GM18502 (cell line): Measurements from ENCODE around the gene MARVELD3.
"Not testable (repeated sequence)": the region's sequence is repeated elsewhere in the genome, so short reads cannot be mapped to it uniquely, and the experiment has no call there.

Experiments
- ATAC-seq: cut with Tn5 transposase; IDR thresholded peaks from one replicate; pipeline ENCODE4 v1.9.1; 2021; ENCODE audit warnings: mild to moderate bottlenecking; ENCODE audit not compliant: unreplicated experiment, poor library complexity

MARVELD3 gene, protein sequence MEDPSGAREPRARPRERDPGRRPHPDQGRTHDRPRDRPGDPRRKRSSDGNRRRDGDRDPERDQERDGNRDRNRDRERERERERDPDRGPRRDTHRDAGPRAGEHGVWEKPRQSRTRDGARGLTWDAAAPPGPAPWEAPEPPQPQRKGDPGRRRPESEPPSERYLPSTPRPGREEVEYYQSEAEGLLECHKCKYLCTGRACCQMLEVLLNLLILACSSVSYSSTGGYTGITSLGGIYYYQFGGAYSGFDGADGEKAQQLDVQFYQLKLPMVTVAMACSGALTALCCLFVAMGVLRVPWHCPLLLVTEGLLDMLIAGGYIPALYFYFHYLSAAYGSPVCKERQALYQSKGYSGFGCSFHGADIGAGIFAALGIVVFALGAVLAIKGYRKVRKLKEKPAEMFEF

DNA sequence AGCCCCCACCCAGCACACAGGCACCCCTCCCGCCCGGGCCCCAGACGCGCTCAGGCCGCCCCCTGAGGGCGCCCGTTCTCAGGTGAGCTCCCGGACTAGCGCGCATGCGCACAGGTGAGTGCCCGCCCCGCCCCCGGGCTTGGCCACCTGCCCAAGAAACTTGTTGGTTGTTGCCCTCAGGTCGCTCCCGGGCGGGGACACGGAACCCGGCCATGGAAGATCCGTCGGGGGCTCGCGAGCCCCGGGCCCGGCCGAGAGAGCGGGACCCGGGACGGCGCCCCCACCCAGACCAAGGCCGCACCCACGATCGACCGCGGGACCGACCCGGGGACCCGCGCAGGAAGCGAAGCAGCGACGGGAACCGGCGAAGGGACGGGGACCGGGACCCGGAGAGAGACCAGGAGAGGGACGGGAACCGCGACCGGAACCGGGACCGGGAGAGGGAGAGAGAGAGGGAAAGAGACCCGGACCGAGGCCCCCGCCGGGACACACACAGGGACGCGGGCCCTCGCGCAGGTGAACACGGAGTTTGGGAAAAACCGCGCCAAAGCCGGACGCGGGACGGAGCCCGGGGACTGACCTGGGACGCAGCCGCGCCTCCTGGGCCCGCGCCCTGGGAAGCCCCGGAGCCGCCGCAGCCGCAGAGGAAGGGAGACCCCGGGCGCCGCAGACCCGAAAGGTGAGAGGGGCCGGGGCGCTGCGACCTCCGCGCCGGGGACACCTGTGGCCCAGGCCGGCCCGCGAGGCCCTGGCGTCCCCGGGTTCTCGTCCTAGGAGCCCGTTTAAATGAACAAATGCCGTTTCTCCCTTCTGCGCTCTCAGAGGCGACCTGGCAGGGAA is at the start of gene MARVELD3:
Gene MARVELD3 (plus strand): TSS at position 167 of the 840 bp plus-strand sequence. CDS start 46 bp downstream, at position 213.
- no peak for ATAC-seq

DNA sequence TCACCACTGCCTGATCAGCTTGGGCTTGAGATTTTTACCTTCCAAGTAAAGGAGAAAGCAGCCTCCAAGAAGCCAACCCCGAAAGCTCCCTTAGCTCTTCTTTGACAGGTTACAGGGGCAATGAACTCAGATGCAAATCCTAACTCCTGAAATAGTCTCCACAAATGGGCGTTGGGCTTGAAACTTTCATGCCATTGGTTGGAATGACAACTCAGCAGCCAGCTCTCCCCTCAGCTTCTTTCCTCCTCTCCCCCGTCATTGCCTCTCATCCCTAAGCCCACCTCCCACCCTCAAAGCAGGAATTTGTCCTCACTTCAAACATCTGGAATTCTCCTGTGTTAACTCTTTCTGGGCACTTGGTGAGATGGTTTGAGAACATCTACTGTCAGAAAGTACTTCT is 49.0 kb upstream of the MARVELD3 start, which contains the start of gene TAT:
Gene TAT (minus strand): TSS at position 122 of the 400 bp plus-strand sequence. CDS start 677 bp downstream, outside the sequence.
- no peak for ATAC-seq

DNA sequence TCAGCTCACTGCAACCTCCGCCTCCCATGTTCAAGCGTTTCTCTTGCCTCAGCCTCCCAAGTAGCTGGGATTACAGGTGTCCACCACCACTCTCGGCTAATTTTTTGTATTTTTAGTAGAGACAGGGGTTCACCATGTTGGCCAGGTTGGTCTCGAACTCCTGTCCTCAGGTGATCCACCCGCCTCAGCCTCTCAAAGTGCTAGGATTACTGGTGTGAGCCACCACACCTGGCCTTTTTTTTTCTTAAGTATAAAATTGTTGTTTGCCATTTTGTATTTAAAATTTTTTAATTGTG is 43.5 kb upstream of the MARVELD3 start:
- not testable (repeated sequence) for ATAC-seq

DNA sequence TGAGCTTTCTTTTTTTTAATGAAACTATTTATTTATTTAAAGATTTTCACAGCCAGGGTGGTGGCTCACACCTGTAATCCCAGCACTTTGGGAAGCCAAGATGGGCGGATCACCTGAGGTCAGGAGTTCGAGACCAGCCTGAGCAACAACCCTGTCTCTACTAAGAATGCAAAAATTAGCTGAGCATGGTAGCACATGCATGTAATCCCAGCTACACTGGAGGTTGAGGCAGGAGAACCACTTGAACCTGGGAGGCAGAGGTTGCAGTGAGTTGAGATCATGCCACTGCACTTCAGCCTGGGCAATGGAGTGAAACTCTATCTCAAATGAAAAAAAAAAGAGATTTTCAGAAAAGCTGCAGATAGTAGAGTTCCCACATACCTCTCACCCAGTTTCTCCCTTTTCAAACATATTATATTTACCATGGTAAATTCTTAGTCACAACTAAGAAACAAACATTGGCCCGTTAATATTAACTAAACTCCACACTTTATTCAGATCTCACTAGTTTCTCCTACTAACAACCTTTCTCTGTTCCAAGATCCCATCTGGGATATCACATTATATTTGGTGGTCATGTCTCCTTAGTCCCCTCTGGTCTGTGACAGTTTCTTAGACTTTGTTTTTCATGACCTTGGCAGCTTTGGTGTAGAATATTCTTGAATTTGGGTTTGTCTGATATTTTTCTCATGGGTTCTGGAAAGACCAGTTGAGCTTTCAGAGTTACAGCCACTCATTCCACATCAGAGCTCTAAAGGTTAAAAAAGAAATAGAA is 41.3 kb upstream of the MARVELD3 start:
- ATAC-seq = no peak

DNA sequence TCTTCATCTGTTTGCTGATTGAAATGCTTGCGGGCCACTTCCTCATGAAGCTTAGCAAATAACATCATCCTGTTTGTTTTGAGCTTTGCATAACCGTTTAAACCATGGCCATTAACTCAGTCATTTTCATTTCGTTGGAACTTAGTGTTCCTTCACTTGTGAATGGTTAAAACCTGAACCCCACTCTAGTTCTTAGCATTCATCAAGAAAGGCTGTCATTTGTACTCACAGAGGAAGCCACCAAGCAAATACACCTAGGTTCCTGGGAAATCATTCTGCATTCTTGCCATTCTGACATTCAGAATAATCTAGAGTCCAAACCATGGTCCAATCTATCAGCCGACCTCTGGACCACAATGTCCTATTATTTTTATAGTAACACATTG is 40.7 kb upstream of the MARVELD3 start:
- no peak for ATAC-seq

DNA sequence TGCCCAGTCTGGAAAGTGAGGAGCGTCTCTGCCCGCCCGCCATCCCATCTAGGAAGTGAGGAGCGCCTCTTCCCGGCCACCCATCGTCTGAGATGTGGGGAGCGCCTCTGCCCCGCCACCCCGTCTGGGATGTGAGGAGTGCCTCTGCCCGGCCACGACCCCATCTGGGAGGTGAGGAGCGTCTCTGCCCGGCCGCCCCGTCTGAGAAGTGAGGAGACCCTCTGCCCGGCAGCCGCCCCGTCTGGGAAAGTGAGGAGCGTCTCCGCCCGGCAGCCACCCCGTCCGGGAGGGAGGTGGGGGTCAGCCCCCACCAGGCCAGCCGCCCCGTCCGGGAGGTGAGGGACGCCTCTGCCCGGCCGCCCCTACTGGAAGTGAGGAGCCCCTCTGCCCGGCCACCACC is 36.6 kb upstream of the MARVELD3 start:
- ATAC-seq = not testable (repeated sequence)

DNA sequence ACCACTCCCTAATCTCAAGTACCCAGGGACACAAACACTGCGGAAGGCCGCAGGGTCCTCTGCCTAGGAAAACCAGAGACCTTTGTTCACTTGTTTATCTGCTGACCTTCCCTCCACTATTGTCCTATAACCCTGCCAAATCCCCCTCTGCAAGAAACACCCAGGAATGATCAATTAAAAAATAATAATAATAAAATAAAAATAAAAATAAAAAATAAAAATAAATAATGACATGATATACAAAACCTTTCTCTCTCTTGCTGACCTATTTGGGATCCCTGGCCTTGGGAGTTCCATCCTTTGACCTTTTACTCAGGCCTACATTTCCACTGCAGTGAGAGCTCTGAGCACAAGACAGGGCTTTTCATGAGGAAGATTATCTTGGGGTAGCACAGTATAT is 35.9 kb upstream of the MARVELD3 start:
- ATAC-seq = not testable (repeated sequence)

DNA sequence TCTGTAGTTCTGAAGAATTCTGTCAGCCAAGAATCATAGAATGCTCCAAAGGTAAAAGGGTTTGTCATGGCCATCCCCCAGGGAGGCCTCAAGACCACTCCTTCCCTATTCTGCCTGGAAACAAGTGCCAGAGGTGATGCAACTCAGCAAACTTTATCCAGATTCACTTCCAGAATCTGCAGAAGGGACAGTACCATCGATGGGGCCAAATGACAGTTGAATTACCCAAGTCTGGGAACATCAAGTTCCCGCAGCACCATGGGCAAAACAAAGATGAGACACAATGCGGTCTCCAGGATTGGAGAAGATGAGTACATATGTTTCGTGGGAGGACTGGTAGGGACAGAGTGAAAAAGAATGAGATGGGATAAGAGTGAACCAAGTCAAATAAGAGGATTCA is 35.4 kb upstream of the MARVELD3 start:
- ATAC-seq = no peak

DNA sequence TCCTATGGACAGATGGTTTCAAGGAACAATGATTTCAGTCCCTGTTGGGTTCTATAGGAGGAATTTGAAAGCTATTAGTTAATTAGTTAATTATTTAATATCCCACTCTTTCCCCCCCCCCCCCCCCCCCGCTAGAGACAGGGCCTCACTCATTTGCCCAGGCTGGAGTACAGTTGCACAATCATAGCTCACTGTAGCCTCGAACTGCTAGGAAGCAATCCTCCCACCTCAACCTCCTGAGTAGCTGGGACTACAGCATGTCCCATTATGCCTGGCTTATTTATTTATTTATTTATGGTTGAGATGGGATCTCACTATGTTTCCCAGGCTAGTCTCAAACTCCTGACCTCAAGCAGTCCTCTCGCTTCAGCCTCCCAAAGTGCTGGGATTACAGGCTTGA is 34.1 kb upstream of the MARVELD3 start:
- no peak for ATAC-seq

DNA sequence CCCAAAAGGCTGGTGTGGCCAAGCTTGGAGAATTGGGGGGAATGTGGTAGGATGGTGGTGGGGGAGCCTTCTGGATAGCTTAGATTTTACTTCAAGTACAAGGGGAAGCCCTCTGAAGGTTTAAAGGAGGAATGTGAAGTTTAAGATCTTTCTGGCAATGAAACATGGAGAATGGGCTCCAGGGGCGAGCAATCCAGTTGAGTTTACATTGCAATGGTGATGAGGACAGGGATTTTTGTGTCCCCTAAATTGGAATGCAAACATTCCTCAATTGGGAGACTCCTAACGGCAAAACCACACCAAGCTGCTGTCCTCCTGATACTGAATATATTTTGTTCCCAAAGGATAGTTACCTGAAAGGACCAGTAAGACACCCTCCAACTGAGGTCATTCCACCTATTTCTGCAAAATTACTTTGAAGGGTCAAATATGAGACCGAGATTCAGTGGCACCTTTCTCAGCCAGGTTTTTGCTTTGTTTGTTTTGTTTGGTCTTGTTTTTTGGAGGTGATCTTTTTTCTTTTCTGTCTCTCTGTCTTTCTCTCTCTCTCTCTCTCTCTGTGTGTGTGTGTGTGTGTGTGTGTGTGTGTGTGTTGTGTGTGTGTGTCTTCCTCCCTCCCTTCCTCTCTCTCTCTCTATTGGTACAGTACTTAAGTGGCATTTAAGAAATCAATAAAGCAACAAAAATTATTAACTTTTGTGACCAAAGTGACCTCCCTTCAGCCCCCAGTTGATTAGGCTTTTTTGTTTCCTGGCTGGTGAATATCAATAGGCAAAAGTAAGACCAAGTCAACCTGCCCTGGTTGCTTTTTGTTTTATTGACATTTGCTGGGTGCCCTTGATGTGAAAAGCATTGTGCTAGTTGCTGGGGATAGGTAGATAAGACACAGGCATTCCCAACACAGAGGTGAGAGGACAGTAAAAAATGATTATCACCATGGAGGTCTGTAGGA is 32.7 kb upstream of the MARVELD3 start:
- ATAC-seq = no peak

DNA sequence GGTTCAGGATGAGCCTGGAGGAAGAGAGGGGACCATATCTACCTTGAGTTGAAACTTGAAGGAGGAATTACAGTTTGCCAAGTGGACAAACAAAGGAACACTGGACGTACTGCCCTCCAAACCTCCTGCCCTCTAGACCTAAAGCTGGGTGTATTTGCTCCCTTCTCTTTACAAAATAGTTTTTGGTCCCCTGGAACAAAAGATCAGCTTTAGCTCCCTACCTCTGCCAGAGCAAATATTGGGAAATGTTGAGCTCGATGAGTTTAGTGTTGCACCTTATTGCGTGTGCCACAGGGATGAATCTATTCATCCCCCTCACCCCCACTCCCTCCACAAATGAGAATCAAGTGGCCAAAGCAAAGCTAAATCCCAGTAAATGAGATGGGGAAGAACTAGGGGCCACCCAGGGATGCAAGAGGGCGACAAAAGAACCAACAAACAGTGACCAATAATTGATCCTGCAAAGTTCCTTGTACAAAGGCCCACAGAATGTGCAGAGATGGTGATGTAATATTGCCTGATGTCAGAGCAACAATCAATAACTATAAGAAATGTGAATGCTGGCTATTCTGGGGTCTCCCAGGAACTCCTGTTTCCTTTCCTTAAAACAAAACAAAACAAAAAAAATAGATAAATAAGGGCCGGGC is 31.9 kb upstream of the MARVELD3 start:
- no peak for ATAC-seq

DNA sequence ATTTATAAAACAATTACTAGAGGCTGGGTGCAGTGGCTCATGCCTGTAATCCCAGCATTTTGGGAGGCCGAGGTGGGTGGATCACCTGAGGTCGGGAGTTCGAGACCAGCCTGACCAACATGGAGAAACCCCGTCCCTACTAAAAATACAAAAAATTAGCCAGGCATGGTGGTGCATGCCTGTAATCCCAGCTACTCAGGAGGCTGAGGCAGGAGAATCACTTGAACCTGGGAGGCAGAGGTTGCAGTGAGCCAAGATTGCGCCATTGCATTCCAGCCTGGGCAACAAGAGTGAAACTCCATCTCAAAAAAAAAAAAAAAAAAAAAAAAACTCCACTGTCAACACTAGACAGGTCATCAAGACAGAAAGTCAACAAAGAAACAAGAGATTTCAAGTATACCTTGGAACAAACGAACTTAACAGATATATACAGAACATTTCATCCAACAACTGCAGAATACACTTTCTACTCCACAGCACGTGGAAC is 30.6 kb upstream of the MARVELD3 start:
- not testable (repeated sequence) for ATAC-seq

DNA sequence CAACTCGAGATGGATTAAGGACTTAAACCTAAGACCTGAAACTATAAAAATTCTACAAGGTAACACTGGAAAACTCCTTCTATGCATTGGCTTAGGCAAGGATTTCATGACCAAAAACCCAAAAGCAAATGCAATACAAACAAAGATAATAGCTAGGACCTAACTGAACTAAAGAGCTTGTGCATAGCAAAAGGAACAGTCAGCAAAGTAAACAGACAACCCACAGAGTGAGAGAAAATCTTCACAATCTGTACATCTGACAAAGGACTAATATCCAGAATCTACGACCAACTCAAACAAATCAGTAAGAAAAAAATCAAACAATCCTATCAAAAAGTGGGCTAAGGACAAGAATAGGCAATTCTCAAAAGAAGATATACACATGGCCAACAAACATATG is 27.6 kb upstream of the MARVELD3 start:
- not testable (repeated sequence) for ATAC-seq

DNA sequence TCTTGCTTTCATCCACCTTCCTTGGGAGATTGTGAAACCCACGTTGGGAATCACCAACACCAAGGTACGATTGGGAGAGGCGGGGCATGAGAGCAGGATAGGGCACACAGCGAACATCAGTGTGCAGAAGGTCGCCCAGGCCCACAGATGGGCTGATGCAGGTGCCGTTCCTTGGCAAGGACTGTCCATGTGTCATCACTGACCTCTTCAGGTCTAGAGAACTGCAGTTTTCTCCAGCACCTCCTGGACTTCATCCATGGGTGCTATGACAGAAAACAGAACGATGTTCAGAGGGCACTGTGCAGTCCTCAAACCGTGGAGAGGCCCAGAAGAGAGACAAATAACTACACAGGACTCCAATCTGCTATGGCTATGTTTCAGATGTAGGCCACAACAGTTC is 25.2 kb upstream of the MARVELD3 start:
- ATAC-seq = no peak

DNA sequence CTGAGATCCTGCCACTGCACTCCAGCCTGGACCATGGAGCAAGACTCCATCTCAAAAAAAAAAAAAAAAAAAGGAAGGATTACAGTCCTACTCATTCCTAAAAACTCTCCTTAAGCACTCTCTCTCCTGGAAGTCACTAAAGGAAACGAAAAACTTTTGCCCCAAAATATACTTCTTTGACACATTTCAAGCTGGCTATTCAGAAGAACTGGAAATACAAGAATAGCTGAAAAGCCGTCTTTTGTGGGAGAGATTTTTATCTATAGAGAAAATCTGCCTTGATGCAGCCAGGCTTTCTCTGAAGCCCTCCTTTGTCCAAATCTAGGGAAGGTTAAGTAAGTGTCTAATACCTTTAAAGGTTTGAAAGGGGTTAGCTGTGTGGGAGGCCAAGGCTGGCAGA is 16.9 kb upstream of the MARVELD3 start:
- no peak for ATAC-seq

DNA sequence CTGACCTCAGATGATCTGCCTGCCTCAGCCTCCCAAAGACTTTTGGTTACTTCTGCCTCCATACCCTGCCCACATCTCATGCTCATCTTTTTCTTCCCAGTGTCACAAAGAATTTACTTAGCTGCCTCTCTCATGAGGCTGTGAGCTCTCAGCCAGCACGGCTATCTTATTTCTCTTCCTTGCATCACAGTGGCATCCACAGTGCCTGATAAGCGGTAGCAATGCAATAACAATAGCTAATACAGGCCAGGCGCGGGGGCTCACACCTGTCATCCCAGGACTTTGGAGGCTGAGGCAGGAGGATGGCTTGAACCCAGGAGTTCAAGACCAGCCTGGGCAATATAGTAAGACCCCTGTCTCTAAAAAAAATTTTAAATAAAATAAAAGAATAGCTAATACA is 15.5 kb upstream of the MARVELD3 start:
- no peak for ATAC-seq

DNA sequence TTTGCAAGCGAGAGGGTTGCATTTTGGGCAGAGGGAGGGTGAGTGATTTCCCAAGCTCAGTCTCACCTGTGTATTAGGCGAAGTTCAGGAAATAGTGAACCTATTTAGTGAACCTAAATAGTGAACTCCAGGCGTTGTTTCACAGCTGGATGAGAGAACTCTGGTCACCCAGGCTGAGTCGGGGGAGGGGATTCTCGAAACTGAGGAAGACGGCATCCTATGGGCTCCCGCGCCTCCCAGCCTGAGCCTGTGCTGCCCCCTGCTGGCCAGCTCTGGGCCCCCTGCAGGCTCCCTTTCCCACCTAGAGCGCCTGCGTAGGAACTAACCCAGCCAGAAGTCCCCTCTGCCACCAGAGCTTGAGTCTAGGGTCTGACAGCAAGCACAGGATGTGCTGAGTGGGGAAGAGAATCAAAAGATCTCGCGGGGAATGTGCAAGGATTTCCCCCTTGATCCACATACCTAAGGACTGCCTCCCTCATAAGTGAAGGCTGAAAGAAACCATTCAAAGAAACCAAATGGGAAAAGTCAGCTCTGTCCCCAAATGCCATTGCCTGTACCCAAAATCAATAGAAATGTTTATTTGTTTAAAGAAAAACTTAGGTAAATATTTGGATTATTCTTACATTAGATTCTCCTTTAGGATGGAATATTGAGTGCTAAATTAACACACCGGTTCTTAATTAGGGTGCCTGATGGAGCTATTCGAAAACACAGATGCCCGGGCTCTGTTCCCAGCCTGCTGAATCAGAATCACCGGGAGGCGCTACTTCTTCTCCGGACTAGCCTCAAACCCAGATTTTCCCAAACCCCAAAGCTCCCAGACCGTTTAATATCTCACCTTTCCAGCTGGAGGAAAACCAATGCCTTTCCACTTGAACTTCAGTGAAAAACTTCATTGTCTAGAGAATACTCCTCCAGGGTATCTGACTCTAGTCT is 14.8 kb upstream of the MARVELD3 start:
- ATAC-seq = peak; percentile 51

DNA sequence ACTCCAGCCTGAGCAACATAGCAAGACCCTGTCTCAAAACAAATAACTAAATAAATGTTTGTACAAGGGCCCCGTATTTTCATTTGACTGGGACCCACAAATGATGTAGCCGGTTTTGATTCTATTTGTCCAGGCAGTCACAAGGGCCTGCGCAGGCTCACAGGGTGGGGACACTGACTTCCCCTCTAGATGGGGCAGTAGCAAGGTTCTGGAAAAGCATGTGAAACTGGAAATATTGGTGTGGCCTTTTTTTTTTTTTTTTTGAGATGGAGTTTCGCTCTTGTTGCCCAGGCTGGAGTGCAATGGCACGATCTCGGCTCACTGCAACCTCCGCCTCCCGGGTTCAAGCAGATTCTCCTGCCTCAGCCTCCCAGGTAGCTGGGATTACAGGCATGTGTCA is 11.0 kb upstream of the MARVELD3 start:
- not testable (repeated sequence) for ATAC-seq
